ENCODE measurements around the gene C11orf86. TPM values are rescaled to one million over a fixed set of nuclear protein-coding genes. Genes with fewer than 3 reads are reported as not detected.

Gene C11orf86
- total RNA-seq, 1 donor from 2014 or later, result not detected

DNA sequence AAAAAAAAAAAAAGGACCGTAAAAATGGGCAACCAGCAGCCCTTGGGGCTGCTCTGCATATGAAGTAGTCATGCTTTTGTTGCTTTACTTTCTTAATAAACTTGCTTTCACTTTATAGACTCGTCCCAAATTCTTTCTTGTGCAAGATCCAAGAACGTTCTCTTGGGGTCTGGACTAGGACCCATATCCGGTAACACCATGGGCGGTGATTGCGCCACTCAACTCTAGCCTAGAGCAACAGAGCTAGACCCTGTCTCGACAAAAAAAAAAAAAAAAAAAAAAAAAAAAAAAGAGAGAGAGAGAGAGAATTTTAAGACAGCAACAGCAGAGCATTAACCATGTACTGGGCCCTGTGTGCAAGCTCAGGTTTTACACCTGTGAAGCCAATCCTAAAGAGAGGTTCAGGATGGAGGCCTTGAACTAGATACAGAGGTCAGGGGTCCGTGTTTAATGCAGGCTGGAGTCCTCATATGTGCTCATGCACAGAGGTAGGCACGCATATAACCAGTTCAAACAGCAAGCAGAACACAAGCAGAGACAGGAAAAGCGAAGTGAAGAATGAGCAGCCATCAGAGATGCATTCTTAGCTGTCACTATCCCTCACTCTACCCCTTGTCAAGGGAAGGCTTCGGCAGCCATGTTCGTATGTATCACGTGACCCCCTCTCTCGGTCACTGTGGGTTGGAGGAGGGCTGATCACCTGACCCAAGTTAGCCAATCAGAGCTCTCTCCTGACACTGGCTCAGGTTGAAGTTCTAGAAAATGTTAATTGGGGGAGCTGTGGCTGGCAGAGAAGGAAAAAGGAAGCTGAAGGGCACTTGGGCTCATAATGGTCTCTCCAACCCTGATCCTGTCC lies 31.2 kb downstream of the C11orf86 start:
- intact Hi-C loops (cut with DNase I), result no loop called here
- DNase-seq (ENCODE audit: low spot score in 2 of 2), result no peak
- H3K9me3 ChIP-seq, result no peaks in the 10 kb centered on the region

DNA sequence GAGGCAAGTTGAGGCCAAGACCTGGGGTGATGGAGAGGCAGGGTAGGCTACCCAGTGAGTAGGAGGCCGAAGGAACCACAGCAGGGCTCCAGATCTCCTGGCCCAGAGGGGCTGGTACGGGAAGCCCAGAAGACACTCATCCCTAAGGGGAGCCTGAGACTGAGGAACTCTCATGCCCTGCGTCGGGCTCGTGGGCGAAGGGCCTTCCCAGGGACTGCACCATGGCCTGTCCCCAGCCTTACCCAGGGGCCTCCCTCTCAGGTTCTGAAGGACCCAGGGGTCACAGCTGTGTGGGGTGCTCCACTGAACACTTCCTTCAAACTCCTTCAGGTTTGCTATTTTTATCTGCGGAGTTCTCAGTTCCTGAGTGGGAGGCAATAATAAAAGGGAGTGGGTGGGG lies 32.0 kb downstream of the C11orf86 start:
- no peak for DNase-seq (ENCODE audit: low spot score in 2 of 2)
- Histone ChIP-seq H3K27ac (no peak overlapping the region), H3K4me1 (no peaks in the 10 kb centered on the region), H3K9me3 (no peaks in the 10 kb centered on the region), H3K36me3 (no peaks in the 10 kb centered on the region), H3K4me3 (no peak overlapping the region), H3K27me3 (no peaks in the 10 kb centered on the region)
- TF ChIP-seq, protein P1, sequence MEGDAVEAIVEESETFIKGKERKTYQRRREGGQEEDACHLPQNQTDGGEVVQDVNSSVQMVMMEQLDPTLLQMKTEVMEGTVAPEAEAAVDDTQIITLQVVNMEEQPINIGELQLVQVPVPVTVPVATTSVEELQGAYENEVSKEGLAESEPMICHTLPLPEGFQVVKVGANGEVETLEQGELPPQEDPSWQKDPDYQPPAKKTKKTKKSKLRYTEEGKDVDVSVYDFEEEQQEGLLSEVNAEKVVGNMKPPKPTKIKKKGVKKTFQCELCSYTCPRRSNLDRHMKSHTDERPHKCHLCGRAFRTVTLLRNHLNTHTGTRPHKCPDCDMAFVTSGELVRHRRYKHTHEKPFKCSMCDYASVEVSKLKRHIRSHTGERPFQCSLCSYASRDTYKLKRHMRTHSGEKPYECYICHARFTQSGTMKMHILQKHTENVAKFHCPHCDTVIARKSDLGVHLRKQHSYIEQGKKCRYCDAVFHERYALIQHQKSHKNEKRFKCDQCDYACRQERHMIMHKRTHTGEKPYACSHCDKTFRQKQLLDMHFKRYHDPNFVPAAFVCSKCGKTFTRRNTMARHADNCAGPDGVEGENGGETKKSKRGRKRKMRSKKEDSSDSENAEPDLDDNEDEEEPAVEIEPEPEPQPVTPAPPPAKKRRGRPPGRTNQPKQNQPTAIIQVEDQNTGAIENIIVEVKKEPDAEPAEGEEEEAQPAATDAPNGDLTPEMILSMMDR (IDR thresholded peaks at IDR 0.05), result no peak
- intact Hi-C loops (cut with DNase I), result no loop called here

More for the DNA sequence above, 31.2 kb downstream of the C11orf86 start:
- H3K4me1 ChIP-seq, result no peaks in the 10 kb centered on the region
- no peaks in the 10 kb centered on the region for H3K27me3 ChIP-seq
- no peak overlapping the region for H3K27ac ChIP-seq
- no peaks in the 10 kb centered on the region for H3K36me3 ChIP-seq
- TF ChIP-seq, protein P1 (IDR thresholded peaks at IDR 0.05), result no peak
- H3K4me3 ChIP-seq, result no peak overlapping the region

DNA sequence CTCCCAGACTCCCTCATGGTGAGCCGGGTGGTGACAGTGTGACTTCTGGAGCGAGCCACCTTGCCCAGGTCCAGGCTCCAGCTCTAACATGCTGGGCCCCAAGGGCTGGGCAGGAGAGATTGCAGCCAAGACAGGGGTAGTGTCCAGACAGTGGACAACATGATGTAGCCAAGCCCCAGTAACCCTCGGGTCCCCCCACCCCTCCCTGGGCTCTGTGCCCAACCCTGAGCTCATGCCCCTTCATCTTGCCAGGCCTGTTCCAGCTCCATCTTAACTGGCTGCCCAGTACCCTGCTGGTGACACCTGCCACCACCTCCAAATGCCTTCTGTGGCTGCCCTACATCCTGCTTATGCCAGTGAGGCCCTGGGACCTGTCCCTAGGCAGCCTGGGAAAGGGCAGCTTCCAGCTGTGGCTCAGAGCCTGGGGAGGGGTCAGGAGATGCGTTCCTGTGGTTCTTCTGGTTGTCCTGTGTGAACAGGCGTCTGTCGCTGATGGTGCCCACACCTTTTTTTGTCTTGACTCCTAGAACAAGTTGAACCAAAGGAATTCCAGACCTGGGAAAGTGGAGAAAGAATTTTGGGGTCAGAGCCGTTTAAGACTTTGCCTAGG lies 35.3 kb downstream of the C11orf86 start:
- intact Hi-C loops (cut with DNase I), result no loop called here
- TF ChIP-seq, protein P1 (IDR thresholded peaks at IDR 0.05), result no peak
- H3K36me3 ChIP-seq, result no peaks in the 10 kb centered on the region
- H3K9me3 ChIP-seq, result no peaks in the 10 kb centered on the region
- no peak overlapping the region for H3K27ac ChIP-seq
- H3K4me1 ChIP-seq, result no peaks in the 10 kb centered on the region
- no peaks in the 10 kb centered on the region for H3K27me3 ChIP-seq
- DNase-seq (ENCODE audit: low spot score in 2 of 2), result no peak
- no peak overlapping the region for H3K4me3 ChIP-seq

DNA sequence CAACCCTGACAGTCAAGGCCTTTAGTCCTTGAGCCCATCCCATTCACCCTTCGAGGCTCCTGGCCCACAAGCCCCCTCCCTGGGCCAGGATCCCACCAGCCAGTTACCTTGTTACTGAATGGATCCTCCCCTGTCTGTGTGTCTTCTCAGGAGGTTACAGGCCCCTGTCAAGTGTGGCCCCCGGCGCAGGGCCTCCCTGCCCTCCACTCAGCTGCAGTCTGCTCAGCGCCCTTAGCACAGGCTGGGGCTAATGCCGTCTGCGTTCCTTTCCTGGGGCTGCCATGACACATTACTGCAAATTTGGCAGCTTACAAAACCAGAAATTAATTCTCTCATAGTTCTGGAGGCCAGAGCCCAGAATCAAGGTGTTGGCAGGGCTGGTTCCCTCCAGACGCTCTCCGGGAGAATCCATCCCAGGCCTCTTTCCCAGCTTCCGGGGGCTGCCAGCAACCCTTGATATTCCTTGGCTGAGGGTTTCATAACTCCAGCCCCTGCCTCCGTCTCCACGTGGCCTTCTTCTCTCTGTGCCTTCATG lies 38.5 kb downstream of the C11orf86 start:
- Histone ChIP-seq H3K36me3 (no peaks in the 10 kb centered on the region), H3K4me1 (no peaks in the 10 kb centered on the region), H3K27me3 (no peaks in the 10 kb centered on the region), H3K9me3 (no peaks in the 10 kb centered on the region), H3K4me3 (no peak overlapping the region), H3K27ac (no peak overlapping the region)
- intact Hi-C loops (cut with DNase I), result no loop called here
- DNase-seq (ENCODE audit: low spot score in 2 of 2), result no peak
- TF ChIP-seq, protein P1 (IDR thresholded peaks at IDR 0.05), result no peak

DNA sequence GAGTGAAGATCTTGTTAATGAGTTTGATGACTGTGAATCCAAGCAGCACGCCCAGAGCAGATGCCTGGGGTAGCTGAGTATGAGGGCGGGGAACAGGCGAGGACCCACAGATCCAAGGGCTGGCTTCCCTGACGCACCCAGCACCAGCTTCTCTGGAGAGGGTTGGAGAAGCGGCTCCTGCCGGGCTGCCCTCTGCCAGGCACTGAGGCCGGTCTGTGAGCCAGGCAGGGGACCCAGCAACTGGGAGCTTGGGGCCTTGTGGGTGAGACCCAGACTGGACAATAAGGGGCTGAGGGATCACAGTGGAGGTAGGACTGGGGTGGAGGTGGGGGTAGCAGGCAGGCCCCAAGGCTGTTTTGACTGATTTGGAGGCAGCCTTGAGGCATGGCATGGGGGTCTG lies 39.2 kb downstream of the C11orf86 start:
- intact Hi-C loops (cut with DNase I), result no loop called here
- no peaks in the 10 kb centered on the region for H3K9me3 ChIP-seq
- DNase-seq (ENCODE audit: low spot score in 2 of 2), result no peak
- H3K36me3 ChIP-seq, result no peaks in the 10 kb centered on the region
- H3K27ac ChIP-seq, result no peak overlapping the region
- no peak overlapping the region for H3K4me3 ChIP-seq
- no peaks in the 10 kb centered on the region for H3K27me3 ChIP-seq
- TF ChIP-seq, protein P1 (IDR thresholded peaks at IDR 0.05), result no peak
- H3K4me1 ChIP-seq, result no peaks in the 10 kb centered on the region
